ENCODE results near the gene GLP2R. TPM values are rescaled to one million over a fixed set of nuclear protein-coding genes. Genes with fewer than 3 reads are reported as not detected.

Gene GLP2R
- total and polyA plus RNA-seq, 2 of the 8 experiments (the other 6 are each of a cell fraction or from before 2014, with no cell fraction given), result not detected

- no peaks in the 10 kb centered on the region for H3K9me3 ChIP-seq (ENCODE audit: insufficient read depth in 2 of 2, low read depth in 1 of 2, low read length in 1 of 2)
- ChIA-PET CTCF (ENCODE audit: partially characterized antibody) (interaction anchor here (0.8 to 2.2 kb wide), 3 partner anchors 9 to 105 kb away, joined by 3 to 7 read pairs (median 3); no protein-coding TSS in a partner anchor), POLR2A (ENCODE audit: partially characterized antibody) (no interaction called here)
- no peak overlapping the region for H4K8ac ChIP-seq (ENCODE audit: extremely low read depth, insufficient read depth, low read length)
- no peak overlapping the region for H3K23ac ChIP-seq (ENCODE audit: insufficient read length)
- no peak overlapping the region for H2BK120ac ChIP-seq (replicated peaks; ENCODE audit: low read depth, low read length)
- FAIRE-seq (no peak), DNase-seq (ENCODE audit: low read depth in 1 of 2, low spot score in 2 of 2) (no peak)
- H3K79me2 ChIP-seq (ENCODE audit: control insufficient read depth in 1 of 2, insufficient read depth in 2 of 2, low read length in 2 of 2), result no peaks in the 10 kb centered on the region
- no peak overlapping the region for H2AK5ac ChIP-seq (ENCODE audit: low read depth, low read length)
- no peak overlapping the region for H2BK5ac ChIP-seq (ENCODE audit: low read depth, low read length)
- no peak overlapping the region for H3K56ac ChIP-seq (replicated peaks; ENCODE audit: insufficient read length, low read depth, low read length)
- H4K5ac ChIP-seq (ENCODE audit: insufficient read length, low read depth, low read length), result no peak overlapping the region
- H3K4me1 ChIP-seq (replicated peaks in 1 of 4; ENCODE audit: control insufficient read depth in 3 of 4, insufficient read depth in 4 of 4, low read length in 3 of 4), result peaks cover 0 to 2% (median 0%) of the 10 kb centered on the region in 4 experiments; a peak in 1 of 7 replicates
- no peak overlapping the region for H3K4ac ChIP-seq (replicated peaks; ENCODE audit: insufficient read length, low read depth, low read length)
- no peak overlapping the region for H2BK12ac ChIP-seq (ENCODE audit: low read depth, low read length)
- no peak overlapping the region for H2AFZ ChIP-seq (ENCODE audit: low read length)
- no peaks in the 10 kb centered on the region for H3K36me3 ChIP-seq (ENCODE audit: control insufficient read depth in 2 of 4, insufficient read depth in 4 of 4, low read length in 3 of 4)
- no peaks in the 10 kb centered on the region for H3K23me2 ChIP-seq (ENCODE audit: low read depth, low read length)
- H3K27me3 ChIP-seq (replicated peaks in 1 of 4; ENCODE audit: control insufficient read depth in 3 of 4, extremely low read depth in 1 of 4, insufficient read depth in 3 of 4, low read length in 3 of 4), result no peaks in the 10 kb centered on the region
- H4K20me1 ChIP-seq (replicated peaks in 1 of 2; ENCODE audit: control insufficient read depth in 1 of 2, insufficient read depth in 2 of 2, low read length in 2 of 2), result no peaks in the 10 kb centered on the region
- no peak for TF ChIP-seq CHD2 (IDR thresholded peaks at IDR 0.05; ENCODE audit: low read length)
- TF ChIP-seq CBX8 (IDR thresholded peaks at IDR 0.05; ENCODE audit: borderline replicate concordance, low read depth, low read length), result no peak
- no peak for TF ChIP-seq GTF2F1 (IDR thresholded peaks at IDR 0.05; ENCODE audit: borderline replicate concordance, low read depth, low read length)
- no peak for TF ChIP-seq EP300 (IDR thresholded peaks at IDR 0.05; ENCODE audit: borderline replicate concordance in 1 of 2, low read depth in 2 of 2, low read length in 2 of 2)
- no peaks in the 10 kb centered on the region for H3K79me1 ChIP-seq (ENCODE audit: low read depth, low read length)
- H4K91ac ChIP-seq (replicated peaks; ENCODE audit: insufficient read length, low read length), result no peak overlapping the region
- H3K18ac ChIP-seq (ENCODE audit: extremely low read depth, low read length), result no peak overlapping the region
- no peak overlapping the region for H2BK15ac ChIP-seq (ENCODE audit: low read length)
- no peak overlapping the region for H3K27ac ChIP-seq (ENCODE audit: low read depth, low read length)
- no peak overlapping the region for H3K9ac ChIP-seq (replicated peaks in 1 of 4; ENCODE audit: extremely low read depth in 1 of 4, low read depth in 3 of 4, low read length in 3 of 4)
- no peak overlapping the region for H3K4me3 ChIP-seq (ENCODE audit: extremely low read depth in 1 of 4, insufficient read depth in 2 of 4, low read depth in 3 of 4, low read length in 4 of 4)
- no peak overlapping the region for H3K4me2 ChIP-seq (ENCODE audit: insufficient read depth in 1 of 2, low read depth in 2 of 2, low read length in 2 of 2)
- WGBS, 2 experiments (ENCODE audit: extremely low coverage in 1 of 2, insufficient coverage in 1 of 2, insufficient read length in 1 of 2, insufficient replicate concordance in 2 of 2, low coverage in 1 of 2, low lambda C conversion rate in 2 of 2, missing lambda C conversion rate in 1 of 2), result 94% methylated on average over 2 of the region's 2 CpGs; no CpG with 5 or more reads in 1 of the 2 experiments
- no peak overlapping the region for H2BK20ac ChIP-seq (ENCODE audit: low read length)
- H3K14ac ChIP-seq (ENCODE audit: insufficient read length), result no peak overlapping the region
These were observed 5.0 kb downstream of the GLP2R start for GRCh38 chr17:9830711-9831110.

All from H1 (cell line).